Measurements from ENCODE around the gene STIP1.

Gene STIP1

DNA sequence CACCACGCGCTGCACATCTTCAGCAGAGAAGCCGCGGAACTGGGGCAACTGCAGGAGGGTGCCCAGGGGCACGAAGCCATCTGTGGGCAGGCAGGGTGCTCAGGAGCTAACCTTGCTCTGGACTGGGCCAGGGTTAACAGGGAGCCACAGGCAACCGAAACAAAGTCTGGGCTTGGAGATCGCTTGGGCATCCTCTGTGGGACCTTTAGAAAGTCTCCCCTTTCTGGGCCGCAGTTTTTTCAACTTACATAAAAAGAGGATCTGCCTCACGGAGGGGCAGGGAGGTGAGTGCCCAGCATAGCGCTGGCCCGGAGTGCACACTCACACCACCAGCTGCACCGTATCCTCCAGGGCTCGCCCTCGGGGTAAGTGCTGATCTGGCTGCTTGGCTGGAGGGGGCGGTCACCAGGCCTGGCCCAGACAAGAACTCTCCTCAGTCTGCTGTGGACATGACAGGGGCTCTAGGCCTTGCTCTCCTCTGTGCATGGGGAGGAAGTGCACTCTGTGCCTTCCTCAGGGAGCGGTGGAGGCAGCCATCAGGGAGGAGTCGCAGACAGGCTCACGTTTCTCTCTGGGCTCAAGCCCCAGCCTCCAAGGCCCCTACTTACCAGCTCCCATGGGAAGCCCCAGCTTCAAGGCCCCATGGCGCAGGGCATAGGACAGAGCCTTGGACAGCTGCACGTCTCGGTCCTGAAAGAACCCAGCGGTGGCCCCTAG lies 39.1 kb downstream of the STIP1 start:
- DNase-seq = no peak

DNA sequence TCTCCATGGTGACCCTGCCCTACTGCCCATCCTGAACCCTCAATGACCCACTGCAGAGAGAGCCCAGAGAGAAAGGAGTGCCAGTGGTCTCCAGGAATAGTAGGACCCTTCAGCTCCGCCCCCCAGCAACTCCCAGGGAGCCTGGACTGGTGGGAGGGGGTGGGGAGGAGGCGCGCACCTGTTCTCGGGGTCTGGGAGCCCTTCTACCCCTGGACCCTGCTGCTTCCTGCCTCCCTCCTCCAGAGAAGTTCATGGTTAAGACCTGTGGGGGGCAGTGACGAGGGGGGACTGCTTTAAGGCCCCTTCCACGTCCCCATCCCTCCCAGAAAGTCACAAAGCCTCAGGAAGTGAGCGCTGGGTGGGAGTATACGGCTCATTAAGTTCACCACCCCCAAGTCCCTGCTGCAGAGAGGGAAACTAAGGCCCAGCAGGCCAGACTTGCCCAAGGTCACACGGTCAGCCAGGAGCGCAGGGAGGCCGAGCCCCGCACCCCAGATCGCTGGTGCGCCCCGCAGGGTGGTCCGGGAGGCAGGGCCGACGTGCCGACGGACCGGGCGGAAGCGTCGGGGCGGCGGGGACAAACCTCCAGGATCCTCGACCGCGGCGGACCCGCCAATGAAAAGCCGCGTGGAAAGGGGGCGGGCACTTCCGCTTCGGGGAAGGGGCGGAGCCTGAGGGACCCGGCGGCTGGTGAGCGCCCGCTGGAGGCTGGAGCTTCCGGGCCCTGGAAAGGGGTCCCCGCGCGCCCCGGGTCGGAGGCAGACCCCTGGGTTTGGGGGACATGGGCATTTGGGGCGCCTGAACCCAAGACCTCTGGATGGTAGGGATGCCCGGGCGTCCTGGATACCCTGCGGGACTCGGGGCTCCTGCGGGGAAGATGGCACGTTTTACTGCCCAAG lies 39.9 kb downstream of the STIP1 start, which contains the start of the genes NUDT22 and TRPT1:
Gene NUDT22 (plus strand): TSS at position 667 of the 899 bp plus-strand sequence. CDS start 379 bp downstream, outside the sequence.
Gene TRPT1 (minus strand): TSS at position 579 of the 899 bp plus-strand sequence. CDS start 326 bp downstream, at position 253.
- peak; percentile 88 for DNase-seq

DNA sequence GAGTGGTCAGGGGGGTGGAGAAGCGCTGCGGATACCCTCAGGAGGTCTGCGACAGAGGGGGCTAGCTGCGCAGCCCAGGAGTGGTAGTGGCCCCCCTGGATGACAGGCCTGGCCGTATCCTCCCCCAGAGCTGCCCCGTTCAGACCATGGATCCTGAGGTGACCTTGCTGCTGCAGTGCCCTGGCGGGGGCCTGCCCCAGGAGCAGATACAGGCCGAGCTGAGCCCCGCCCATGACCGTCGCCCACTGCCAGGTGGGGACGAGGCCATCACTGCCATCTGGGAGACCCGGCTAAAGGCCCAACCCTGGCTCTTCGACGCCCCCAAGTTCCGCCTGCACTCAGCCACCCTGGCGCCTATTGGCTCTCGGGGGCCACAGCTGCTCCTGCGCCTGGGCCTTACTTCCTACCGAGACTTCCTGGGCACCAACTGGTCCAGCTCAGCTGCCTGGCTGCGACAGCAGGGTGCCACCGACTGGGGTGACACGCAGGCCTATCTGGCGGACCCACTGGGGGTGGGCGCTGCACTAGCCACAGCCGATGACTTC lies 40.6 kb downstream of the STIP1 start:
- peak; percentile 69 for DNase-seq

DNA sequence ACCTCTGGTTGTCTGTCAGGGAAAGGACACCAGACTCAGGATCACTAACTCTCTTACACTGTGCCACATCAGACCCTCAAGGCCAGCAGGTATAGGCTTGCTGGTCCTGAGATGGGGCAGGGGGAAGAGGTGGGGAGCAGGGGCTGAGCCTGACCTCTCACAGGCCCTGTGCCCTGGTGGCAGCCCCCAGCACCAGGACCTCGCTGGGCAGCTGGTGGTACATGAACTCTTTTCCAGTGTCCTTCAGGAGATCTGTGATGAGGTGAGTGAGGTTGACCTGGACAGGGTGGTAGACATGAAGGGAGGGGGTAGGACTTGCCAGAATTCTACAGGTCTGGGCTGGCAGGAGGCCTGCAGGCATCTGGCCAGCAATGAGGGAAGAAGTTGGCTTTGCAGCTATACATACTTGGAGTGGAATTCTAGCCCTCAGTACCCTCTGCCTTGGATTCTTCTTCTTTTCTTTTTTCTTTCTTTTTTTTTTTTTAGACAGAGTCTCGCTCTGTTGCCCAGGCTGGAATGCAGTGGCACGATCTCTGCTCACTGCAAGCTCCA lies 41.5 kb downstream of the STIP1 start:
- no peak for DNase-seq

DNA sequence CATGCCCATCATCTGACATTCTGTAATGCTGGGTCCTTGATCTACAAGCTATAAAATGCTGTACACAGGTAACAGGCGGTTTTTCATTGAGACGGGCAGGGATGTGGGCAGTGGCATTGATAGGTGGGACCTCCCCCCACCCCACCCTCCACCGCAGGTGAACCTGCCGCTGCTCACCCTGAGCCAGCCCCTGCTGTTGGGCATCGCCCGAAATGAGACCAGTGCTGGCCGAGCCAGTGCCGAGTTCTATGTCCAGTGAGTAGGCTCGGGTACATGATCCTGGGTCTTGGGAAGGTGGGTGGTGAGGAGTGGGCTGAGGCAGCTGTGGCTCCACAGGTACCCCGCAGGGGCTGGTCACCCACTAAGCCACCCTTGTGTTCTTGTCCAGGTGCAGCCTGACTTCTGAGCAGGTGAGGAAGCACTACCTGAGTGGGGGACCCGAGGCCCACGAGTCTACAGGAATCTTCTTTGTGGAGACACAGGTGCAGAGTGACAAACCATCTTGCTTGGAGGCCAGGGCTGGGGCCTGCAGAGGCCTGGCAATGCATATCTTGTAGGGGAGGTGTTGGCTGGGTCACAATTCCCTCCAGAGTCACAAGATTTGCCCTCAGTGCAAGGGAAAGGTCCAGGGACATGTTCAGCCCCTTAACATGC lies 43.2 kb downstream of the STIP1 start:
- no peak for DNase-seq

DNA sequence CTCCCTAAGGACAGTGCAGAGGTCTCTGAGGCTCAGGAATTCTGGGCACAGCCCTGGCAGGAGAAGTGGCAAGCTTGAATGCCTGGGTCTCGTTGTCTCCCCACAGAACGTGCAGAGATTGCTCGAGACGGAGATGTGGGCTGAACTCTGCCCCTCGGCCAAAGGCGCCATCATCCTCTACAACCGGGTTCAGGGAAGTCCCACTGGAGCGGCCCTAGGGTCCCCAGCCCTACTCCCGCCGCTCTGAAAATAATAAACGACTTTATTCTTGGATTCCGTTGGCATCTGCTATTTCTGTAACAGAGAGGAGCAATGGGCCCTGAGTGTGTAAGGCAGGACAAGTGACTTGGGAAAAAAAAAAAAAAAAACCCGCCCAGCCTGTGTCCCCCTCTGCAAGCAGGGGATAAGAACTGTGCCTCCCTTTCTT lies 43.8 kb downstream of the STIP1 start:
- DNase-seq = no peak

DNA sequence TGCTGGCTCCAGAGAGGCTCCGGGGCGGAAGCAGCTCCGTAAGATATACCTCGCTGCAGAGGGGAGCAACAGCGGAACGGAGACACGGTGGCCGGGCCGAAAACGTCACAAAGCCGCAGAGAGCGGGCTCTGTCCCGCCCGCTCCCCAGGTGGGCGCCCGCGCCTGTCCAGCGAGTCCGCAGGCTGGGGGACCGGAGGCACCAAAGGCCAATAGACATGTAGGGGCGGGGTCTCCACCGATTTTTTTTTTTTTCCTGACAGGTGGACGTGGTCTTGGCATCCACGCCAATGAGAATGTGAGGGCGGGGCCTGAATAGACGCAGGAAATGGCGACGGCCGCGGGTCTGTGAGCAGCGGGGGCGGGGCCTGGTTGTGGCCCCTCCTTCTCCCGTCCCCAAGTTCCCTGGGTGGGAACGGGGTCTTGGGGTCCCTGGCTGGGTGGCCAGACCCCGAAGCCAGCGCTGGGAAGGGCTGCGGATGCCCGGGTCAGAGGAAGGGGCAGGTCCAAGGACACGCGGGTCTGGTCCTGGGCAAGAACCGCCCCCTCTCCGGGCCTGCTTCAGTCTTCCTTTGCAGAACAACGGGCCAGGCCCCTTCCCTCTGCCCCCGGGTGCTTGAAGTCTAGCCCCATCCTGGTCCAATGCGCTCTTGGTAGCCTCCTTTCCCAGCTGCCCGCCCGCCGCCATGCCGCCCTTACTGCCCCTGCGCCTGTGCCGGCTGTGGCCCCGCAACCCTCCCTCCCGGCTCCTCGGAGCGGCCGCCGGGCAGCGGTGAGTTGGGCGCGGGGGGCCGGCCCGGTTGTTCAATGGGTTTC lies 44.4 kb downstream of the STIP1 start, which contains the start of gene DNAJC4:
Gene DNAJC4 (plus strand): TSS at position 378 of the 814 bp plus-strand sequence. CDS start 307 bp downstream, at position 685.
- peak; percentile 90 for DNase-seq

DNA sequence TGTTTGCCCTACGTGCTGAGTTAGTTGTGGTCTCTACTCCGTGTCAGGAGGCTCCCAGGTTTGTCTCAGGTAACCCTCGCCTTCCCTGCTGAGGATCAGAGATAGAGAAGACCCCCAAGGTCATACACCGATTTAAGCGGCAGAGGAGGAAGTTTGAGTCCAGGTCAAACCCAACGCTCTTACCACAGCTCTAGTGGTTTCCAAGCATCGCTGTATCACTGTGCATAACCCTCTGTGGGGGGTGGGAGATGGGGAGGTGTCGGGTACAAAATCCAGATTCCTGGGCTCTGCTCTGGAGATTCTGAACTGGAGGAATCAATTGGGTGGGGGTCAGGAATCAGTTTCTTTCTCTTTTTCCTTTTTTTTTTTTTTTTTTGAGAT lies 45.0 kb downstream of the STIP1 start:
- no peak for DNase-seq

DNA sequence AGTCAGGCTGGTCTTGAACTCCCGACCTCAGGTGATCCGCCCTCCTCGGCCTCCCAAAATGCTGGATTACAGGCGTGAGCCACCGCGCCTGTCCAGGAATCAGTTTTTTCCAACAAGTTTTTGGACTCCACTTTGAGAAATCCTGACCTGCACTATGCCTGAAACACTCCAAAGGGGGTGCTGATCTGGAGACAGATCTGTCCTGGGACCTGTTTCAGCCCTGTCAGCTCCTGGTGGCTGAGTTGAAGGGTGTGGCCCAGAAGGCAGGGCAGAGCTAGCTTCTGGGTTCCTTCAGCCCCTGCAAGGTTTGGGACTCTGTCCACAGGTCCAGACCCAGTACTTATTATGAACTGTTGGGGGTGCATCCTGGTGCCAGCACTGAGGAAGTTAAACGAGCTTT lies 45.6 kb downstream of the STIP1 start:
- DNase-seq = no peak

DNA sequence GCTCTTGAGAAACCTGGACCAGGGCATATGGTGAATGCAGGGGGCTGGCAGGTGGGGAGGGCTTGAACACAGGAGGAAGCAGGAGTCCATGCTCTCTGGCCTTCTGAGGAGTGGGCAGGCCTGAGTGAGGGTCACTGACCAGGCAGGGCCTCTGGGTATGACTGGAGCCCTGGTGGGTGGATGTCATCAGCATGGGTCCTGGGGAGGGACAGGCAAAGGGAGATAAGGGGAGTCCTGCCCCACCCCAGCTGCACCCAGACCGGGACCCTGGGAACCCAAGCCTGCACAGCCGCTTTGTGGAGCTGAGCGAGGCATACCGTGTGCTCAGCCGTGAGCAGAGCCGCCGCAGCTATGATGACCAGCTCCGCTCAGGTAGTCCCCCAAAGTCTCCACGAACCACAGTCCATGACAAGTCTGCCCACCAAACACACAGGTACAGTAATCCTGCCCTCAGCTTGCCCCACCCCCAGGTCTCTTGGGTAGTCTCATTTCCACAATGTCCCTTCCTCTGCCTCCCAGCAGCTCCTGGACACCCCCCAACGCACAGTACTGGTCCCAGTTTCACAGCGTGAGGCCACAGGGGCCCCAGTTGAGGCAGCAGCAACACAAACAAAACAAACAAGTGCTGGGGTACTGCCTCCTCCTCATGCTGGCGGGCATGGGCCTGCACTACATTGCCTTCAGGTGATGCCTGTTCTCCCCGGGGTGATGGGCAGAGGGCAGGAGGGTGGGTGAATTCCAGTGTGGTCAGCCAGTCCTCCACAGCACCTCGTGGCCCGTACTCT lies 46.4 kb downstream of the STIP1 start:
- DNase-seq = no peak

DNA sequence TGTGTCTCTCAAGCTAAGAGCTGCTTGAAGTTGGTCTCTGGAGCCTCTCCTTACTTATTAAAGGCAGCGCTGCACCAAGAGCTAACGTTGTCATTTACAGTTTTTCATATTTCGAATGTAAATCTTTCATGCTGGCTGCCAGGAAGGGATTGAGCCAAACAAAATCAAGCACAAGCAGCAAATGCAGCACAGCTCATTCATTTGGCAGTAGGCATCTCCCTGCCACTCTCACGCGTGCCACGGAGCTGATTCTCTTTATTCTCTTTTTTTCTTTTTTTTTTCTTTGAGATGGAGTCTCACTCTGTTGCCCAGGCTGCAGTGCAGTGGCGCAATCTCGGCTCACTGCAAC lies 47.0 kb downstream of the STIP1 start:
- no peak for DNase-seq

DNA sequence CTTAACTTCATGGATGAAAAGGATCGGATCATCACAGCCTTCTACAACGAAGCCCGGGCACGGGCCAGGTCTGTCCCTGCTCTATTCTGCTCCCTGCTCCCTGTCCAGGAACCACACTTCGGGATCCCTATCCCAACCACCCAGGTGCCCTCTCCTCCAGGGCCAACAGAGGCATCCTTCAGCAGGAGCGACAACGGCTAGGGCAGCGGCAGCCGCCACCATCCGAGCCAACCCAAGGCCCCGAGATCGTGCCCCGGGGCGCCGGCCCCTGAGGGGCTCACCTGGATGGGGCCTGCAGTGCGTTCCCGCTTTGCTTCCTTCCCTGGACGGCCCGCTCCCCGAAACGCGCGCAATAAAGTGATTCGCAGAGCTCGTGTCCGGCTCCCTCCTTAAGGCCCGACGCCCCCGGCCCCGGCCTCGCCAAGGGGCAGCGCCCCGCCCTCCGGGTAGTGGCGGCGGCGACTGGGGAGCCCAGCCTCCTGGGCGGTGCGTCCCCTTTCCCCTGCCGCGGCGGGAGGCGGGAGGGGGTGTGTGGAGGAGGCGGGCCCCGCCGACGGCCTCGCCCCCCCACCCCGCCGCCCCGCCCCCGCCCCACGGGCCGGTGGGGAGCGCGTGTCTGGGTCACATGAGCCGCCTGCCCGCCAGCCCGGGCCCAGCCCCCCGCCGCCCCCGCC lies 48.1 kb downstream of the STIP1 start, which contains the start of gene VEGFB:
Gene VEGFB (plus strand): TSS at position 672 of the 674 bp plus-strand sequence. CDS start 250 bp downstream, outside the sequence.
- peak; percentile 84 for DNase-seq

DNA sequence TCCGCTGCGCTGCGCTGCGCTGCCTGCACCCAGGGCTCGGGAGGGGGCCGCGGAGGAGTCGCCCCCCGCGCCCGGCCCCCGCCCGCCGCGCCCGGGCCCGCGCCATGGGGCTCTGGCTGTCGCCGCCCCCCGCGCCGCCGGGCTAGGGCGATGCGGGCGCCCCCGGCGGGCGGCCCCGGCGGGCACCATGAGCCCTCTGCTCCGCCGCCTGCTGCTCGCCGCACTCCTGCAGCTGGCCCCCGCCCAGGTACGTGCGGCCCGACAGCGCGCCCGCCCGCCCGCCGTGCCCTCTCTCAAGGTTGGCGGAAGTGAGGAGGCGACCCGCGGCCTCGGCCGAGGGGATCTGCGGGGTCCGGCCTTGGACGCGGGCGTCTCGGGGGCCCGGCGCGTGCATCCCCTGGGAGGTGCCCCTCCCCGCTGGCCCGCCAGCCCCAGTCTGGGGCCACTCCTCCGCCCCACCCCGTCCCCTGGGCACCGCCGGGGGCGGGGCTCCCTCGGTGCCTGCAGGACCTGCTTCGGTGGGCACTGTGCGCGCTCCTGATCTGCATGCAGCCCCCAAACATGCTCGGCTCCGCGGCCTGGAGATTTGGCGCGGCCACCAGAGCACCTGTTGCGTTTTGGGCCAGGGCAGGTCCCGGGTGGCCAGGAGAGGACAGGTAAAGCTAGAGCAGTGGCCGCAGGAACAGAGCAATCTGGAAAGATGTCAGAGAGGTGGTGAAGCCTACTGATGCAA lies 48.8 kb downstream of the STIP1 start:
- DNase-seq = peak; percentile 56

DNA sequence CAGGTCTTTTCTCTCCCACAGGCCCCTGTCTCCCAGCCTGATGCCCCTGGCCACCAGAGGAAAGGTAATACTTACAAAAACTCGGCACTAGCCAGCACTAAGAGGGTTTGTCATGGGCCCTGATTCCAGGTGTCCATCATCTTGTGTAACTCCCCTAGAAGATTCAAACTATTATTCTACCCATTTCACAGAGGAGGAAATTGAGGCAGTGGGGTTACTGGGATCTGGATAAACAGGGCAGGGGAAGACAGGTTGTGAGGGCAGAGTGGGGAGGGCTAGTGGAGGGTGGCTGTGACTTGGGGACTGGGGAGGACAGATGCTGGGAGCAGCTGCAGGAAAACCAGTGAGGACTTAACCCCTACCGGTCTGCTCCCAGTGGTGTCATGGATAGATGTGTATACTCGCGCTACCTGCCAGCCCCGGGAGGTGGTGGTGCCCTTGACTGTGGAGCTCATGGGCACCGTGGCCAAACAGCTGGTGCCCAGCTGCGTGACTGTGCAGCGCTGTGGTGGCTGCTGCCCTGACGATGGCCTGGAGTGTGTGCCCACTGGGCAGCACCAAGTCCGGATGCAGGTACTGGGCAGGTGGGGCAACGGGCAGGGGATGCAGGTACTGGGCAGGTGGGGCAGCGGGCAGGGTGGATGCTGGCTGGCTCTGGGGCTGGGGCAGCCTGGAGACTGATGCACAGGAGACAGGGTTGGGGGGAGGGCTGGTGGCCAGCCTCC lies 49.6 kb downstream of the STIP1 start:
- DNase-seq = no peak

DNA sequence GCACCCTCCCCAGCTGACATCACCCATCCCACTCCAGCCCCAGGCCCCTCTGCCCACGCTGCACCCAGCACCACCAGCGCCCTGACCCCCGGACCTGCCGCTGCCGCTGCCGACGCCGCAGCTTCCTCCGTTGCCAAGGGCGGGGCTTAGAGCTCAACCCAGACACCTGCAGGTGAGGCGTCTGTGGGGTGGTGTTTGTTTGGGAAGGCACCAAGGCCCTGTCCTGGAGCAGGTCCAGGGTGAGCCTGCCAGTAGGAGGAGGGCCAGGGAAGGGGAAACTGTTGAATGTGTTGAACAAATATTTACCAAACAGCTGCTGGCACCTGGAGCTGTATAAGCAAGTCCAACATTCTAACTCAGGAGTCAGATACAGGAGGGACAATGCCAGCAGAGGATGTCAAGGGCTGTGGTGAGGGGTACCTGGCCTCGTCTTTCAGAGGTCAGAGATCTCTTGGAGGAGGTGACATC lies 51.5 kb downstream of the STIP1 start:
- no peak for DNase-seq

DNA sequence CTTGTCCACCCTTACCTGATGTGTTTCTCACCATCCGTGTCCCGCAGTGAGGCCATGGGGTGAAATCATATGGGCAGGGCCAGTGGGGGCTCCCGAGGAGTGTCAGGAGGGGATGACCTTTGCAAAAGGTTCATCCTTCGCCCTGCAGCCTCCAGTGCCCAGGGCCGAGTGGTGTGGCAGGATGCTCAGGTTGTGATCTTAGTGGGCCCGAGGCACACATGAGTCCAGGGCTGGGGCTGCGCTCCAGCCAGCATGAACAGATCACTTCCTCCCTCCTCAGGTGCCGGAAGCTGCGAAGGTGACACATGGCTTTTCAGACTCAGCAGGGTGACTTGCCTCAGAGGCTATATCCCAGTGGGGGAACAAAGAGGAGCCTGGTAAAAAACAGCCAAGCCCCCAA lies 52.1 kb downstream of the STIP1 start:
- no peak for DNase-seq

DNA sequence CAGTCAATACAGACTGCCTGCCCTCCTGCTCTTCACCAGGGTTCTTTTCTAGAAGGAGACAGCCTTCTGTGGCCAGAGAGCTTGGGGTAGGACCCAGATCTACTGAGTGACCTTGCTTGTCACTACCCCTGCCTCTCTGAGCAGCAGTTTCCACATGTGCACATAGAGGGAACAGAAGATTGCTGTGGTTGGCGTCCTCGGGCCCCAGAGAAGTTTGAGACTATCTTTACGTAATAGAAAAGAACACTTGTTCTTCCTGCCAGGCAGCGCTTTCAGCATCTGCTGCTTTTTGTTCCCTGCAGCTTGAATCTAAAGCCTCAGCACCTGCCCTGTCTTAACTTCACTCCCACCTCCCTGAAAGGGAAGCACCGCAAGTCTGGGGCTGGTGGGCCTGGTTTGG lies 53.0 kb downstream of the STIP1 start:
- DNase-seq = no peak

DNA sequence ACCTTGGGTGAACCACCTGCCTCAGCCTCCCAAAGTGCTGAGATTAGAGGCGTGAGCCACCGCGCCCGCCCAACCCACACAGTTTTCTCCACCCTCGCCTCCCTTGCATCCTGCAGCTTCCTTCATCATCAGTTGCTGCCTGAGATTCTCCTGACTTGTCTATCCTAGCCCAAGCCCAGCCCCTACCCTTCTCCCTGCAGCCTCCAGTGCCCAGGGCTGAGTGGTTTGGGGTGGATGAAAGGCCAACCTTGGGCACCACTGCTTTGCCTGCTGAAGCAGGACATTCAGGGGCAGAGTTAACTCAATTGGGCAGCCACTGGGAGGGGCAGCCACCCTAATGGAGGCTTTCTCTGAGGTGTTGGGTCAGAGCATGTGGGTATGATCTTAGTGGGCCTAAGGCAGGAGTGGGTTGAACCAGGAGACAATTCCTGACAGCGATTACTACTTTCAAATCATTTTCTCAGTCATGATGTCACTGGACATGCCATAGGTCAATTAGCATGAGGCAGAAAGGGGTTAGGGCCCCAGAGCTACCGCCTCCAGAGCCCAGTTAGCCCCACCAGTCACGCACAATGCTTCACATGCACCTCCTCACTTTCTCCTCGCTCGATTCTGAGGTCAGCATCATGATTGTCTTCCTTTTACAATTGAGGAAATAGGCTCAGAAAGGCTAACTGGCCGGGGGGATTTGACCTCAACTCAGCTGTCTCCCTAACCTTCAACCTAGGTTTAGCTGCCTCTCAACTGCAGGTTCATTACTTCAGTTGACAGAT lies 53.9 kb downstream of the STIP1 start:
- DNase-seq = no peak

Data from CD4-positive, alpha-beta T cell treated with Interleukin-12 subunit alpha and Interleukin-12 subunit beta, for 1 hour (primary cell).